SH-SY5Y (cell line): ENCODE data around the gene GEMIN7.

Experiments
- GATA2 ChIP-seq: IDR thresholded peaks from 2 replicates; pipeline ENCODE4 v1.6.1; 2011; ENCODE audit warnings: mild to moderate bottlenecking, low read depth, low read length
- GATA3 ChIP-seq: IDR thresholded peaks from 2 replicates; pipeline ENCODE4 v1.6.1; 2011; ENCODE audit warnings: low read depth, mild to moderate bottlenecking, low read length, moderate library complexity

DNA sequence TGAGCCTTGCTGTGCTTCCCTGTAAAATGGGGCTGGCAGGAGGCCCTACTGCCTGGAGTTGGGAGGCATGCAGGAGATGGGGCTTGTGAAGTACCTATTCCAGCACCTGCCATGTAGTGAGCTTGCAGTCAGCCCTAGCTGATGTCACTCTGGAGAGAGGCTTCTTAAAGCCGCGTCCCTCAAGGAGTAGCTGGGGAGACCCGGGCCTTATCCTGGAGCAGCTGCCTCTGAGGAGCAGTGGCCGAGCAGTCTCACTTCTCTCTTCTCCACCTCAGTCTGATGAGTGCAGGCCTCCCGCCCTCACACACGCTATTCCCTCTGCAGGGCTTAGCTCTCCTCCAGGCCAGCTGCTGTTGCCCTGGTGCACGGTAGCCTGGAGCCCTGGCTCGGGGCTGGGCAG, 22.2 kb upstream of the GEMIN7 start:
- no peak for TF ChIP-seq GATA2
- no peak for TF ChIP-seq GATA3
